Fibroblast of lung (primary cell): ENCODE results near the gene CNOT2. TPM values are rescaled to one million over a fixed set of nuclear protein-coding genes. Genes with fewer than 3 reads are reported as not detected.

Experiments used
- DNase-seq, 2 donors: peaks; one replicate each; pipeline versions ENCODE4 v3.0.0 to v3.0.0-alpha.2; 2010; ENCODE audit warnings: low read depth in 2 of 2
- H2AFZ ChIP-seq: 2 replicates; pipeline ENCODE4 v1.5.1; 2012; ENCODE audit warnings: low read length, control low read depth, inconsistent platforms
- H3K27ac ChIP-seq: 2 replicates; pipeline ENCODE4 v1.5.1; 2011; ENCODE audit warnings: low read length, control low read depth; ENCODE audit not compliant: insufficient read depth
- H3K27me3 ChIP-seq: 2 replicates; pipeline ENCODE4 v1.5.1; 2011; ENCODE audit warnings: mild to moderate bottlenecking, low read length; ENCODE audit not compliant: control insufficient read depth, insufficient read depth
- H3K36me3 ChIP-seq: 2 replicates; pipeline ENCODE4 v1.5.1; 2011; ENCODE audit warnings: low read length; ENCODE audit not compliant: control insufficient read depth, insufficient read depth
- H3K4me1 ChIP-seq: 2 replicates; pipeline ENCODE4 v1.5.1; 2011; ENCODE audit warnings: low read length; ENCODE audit not compliant: control insufficient read depth, insufficient read depth; ENCODE audit errors: extremely low read depth
- H3K4me2 ChIP-seq: 2 replicates; pipeline ENCODE4 v1.5.1; 2011; ENCODE audit warnings: low read length, control low read depth; ENCODE audit not compliant: insufficient read depth; ENCODE audit errors: extremely low read depth
- H3K4me3 ChIP-seq, 4 experiments: fragments of 200-600 bp in 1 of 4; sonication (generic) in 1 of 4; replicated peaks in 1 of 4; 2 replicates each; pipeline ENCODE4 v1.5.1; 2011 to 2016; ENCODE audit warnings: low read length in 4 of 4, low read depth in 3 of 4, mild to moderate bottlenecking in 3 of 4, control low read depth in 2 of 4, inconsistent platforms in 1 of 4, mixed read lengths in 1 of 4; ENCODE audit not compliant: insufficient read depth in 1 of 4; ENCODE audit errors: control extremely low read depth in 1 of 4
- H3K79me2 ChIP-seq: 2 replicates; pipeline ENCODE4 v1.5.1; 2012; ENCODE audit warnings: mild to moderate bottlenecking, low read length, inconsistent platforms; ENCODE audit not compliant: control insufficient read depth, insufficient read depth
- H3K9ac ChIP-seq: 2 replicates; pipeline ENCODE4 v1.5.1; 2011; ENCODE audit warnings: mild to moderate bottlenecking, low read length, control low read depth; ENCODE audit not compliant: insufficient read depth
- H3K9me3 ChIP-seq: 2 replicates; pipeline ENCODE4 v1.5.1; 2012; ENCODE audit warnings: low read depth, low read length; ENCODE audit not compliant: control insufficient read depth, insufficient read depth
- H4K20me1 ChIP-seq: 2 replicates; pipeline ENCODE4 v1.5.1; 2011; ENCODE audit warnings: low read length; ENCODE audit not compliant: control insufficient read depth, insufficient read depth; ENCODE audit errors: extremely low read depth
- EZH2 ChIP-seq: IDR thresholded peaks from 2 replicates; pipeline ENCODE4 v1.5.1; 2012; ENCODE audit warnings: low read length, control low read depth, mild to moderate bottlenecking; ENCODE audit errors: missing control alignments
- polyA plus RNA-seq, 2 donors: library from polyadenylated mRNA; depleted of rRNA in 1 of 2; stranded (reverse) in 1 of 2; unstranded in 1 of 2; fragments of >200 nt; gene quantifications; 2 replicates each; pipeline ENCODE4 v1.2.1, GENCODE V29; 2011 to 2012; ENCODE audit warnings: missing spikeins in 1 of 2
- total RNA-seq: library from RNA; depleted of rRNA; stranded (reverse); fragments of >200 nt; gene quantifications from 2 replicates; pipeline ENCODE4 v1.2.1, GENCODE V29; 2014
- TF ChIP-seq, protein P1 (sequence below), 2 donors: IDR thresholded peaks in 1 of 2; conservative IDR thresholded peaks in 1 of 2; 1 replicate in 1 of 2; 2 replicates in 1 of 2; pipeline ENCODE4 v1.5.1; 2011 to 2012; ENCODE audit warnings: low read length in 2 of 2, control low read depth in 1 of 2, inconsistent platforms in 1 of 2, low read depth in 1 of 2, mild to moderate bottlenecking in 1 of 2

Gene CNOT2
- total and polyA plus RNA-seq, 2 donors (not counting 1 experiment from before 2014, with no cell fraction given): 95.2 to 116 TPM

DNA sequence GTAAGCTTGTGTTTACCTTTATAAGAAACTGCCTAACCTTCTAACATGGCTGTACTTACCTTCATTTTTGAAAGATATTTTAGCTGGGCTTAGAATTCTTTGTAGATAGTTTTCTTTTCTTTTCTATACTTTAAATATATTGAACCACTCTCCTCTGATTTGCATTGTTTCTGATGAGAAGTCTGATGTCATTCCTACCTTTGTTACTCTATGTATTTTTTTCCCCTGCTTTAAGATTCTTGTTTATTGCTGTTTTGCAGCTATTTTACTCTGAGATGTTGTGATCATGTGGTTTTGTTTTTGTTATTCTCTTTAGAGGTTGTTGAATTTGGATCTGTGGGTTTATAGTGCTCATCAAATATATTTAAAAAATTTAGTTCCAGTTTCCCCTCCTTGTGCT, 31.8 kb downstream of the CNOT2 start:
- Histone ChIP-seq H3K4me2 (no peak overlapping the region), H3K27ac (no peak overlapping the region), H3K9ac (no peak overlapping the region), H3K27me3 (no peaks in the 10 kb centered on the region), H3K4me3 (no peak overlapping the region), H3K9me3 (no peaks in the 10 kb centered on the region), H3K36me3 (no peaks in the 10 kb centered on the region), H3K4me1 (no peaks in the 10 kb centered on the region), H3K79me2 (peaks cover 66% of the 10 kb centered on the region), H2AFZ (no peak overlapping the region), H4K20me1 (no peaks in the 10 kb centered on the region)
- no peak for TF ChIP-seq EZH2
- TF ChIP-seq, protein P1, sequence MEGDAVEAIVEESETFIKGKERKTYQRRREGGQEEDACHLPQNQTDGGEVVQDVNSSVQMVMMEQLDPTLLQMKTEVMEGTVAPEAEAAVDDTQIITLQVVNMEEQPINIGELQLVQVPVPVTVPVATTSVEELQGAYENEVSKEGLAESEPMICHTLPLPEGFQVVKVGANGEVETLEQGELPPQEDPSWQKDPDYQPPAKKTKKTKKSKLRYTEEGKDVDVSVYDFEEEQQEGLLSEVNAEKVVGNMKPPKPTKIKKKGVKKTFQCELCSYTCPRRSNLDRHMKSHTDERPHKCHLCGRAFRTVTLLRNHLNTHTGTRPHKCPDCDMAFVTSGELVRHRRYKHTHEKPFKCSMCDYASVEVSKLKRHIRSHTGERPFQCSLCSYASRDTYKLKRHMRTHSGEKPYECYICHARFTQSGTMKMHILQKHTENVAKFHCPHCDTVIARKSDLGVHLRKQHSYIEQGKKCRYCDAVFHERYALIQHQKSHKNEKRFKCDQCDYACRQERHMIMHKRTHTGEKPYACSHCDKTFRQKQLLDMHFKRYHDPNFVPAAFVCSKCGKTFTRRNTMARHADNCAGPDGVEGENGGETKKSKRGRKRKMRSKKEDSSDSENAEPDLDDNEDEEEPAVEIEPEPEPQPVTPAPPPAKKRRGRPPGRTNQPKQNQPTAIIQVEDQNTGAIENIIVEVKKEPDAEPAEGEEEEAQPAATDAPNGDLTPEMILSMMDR (conservative IDR thresholded peaks at IDR 0.05 in 1 of 2, IDR thresholded peaks at IDR 0.05 in 1 of 2; ENCODE audit: low read depth in 1 of 2, low read length in 2 of 2): no peak
- DNase-seq: no peak

DNA sequence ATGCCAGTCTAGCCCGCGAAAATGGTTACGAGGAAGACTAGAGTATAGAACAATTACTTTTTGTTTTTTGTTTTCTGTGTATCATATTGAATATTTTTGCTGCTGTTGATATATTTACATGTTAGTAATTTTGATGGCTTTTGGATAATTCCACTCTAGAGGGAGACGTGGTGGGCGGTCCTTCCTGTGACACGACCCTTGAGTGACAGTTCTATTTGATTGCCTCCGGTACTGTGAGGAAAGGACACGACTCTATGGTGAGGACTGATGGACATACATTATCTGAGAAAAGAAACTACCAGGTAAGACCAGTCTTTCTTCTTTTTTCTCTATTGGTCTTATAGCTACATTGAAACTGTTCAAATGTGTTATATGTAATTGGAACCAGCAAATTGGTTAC, 34.7 kb downstream of the CNOT2 start:
- Histone ChIP-seq H3K4me3 (no peak overlapping the region), H4K20me1 (no peaks in the 10 kb centered on the region), H3K4me1 (no peaks in the 10 kb centered on the region), H3K27ac (no peak overlapping the region), H3K27me3 (no peaks in the 10 kb centered on the region), H3K79me2 (peaks cover 43% of the 10 kb centered on the region), H3K9ac (no peak overlapping the region), H3K9me3 (no peaks in the 10 kb centered on the region), H3K36me3 (no peaks in the 10 kb centered on the region), H2AFZ (no peak overlapping the region), H3K4me2 (no peak overlapping the region)
- no peak for TF ChIP-seq EZH2
- TF ChIP-seq, protein P1 (conservative IDR thresholded peaks at IDR 0.05 in 1 of 2, IDR thresholded peaks at IDR 0.05 in 1 of 2; ENCODE audit: low read depth in 1 of 2, low read length in 2 of 2): no peak
- DNase-seq: no peak

DNA sequence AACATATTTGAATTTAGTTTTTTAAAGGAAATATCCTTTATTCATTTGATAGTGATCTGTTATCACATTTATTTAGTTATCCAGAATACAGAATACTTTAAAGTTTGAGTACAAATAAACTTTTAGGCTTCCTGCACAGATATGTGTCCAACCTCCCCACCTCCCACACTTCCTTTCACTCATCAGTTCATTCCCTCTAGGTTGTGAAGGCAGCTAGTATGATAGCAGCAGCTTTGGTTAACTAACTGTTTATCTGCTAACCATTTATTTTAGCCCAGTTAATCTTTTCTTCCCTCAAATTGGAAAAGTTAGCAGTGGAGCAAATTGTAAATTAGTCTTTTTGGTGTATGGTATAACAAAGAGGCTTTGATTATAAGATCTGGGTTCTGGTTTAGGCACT, 35.7 kb downstream of the CNOT2 start:
- H3K27me3 ChIP-seq: no peaks in the 10 kb centered on the region
- DNase-seq: no peak
- H2AFZ ChIP-seq: no peak overlapping the region
- no peak overlapping the region for H3K27ac ChIP-seq
- no peak overlapping the region for H3K4me3 ChIP-seq
- no peaks in the 10 kb centered on the region for H3K4me1 ChIP-seq
- H3K36me3 ChIP-seq: no peaks in the 10 kb centered on the region
- no peak overlapping the region for H3K9ac ChIP-seq
- H3K9me3 ChIP-seq: no peaks in the 10 kb centered on the region
- H4K20me1 ChIP-seq: no peaks in the 10 kb centered on the region
- peaks cover 37% of the 10 kb centered on the region for H3K79me2 ChIP-seq
- TF ChIP-seq, protein P1 (conservative IDR thresholded peaks at IDR 0.05 in 1 of 2, IDR thresholded peaks at IDR 0.05 in 1 of 2; ENCODE audit: low read depth in 1 of 2, low read length in 2 of 2): no peak
- TF ChIP-seq EZH2: no peak
- H3K4me2 ChIP-seq: no peak overlapping the region
